HCEC 1CT (cell line): Measurements from ENCODE around the gene NTN5.

Experiments
- DNase-seq: peaks from one replicate; pipeline ENCODE4 v3.0.0-alpha.2; 2017

The NTN5 gene

DNA sequence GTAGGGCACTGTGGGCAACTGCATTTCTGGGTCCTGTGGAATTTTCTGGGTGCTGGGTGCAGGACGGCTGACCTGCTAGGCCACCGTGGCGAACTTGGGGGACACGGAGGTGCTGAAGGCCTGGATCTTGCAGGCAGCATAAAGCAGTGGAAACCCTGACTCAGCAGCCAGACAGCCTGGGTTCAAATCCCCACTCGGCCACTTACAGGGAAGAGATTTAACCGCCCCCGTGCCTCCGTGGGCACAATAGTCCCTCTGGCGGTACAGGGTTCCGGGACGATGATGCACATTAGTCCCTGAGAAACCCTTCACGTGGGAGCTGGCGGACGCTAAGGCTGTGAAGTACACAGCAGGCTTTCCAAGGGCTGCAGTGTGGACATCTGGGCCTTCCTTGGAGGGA is 60.9 kb downstream of the NTN5 start:
- no peak for DNase-seq
